ENCODE measurements around the gene PALM2AKAP2.

- no peak for TF ChIP-seq CTCF (IDR thresholded peaks at IDR 0.05; ENCODE audit: low read depth, low read length)
- TF ChIP-seq EZH2phosphoT487 (IDR thresholded peaks at IDR 0.05; ENCODE audit: low read depth): no peak
Observed at GRCh38 chr9:109730228-109730627, 49.8 kb upstream of the PALM2AKAP2 start.
